HG03558 (cell line): ENCODE measurements around the gene GSS.

Source experiments
- ATAC-seq: cut with Tn5 transposase; IDR thresholded peaks from one replicate; pipeline ENCODE4 v1.9.1; 2021; ENCODE audit warnings: moderate number of reproducible peaks; ENCODE audit not compliant: unreplicated experiment; ENCODE audit errors: extremely low read depth

The GSS gene

DNA sequence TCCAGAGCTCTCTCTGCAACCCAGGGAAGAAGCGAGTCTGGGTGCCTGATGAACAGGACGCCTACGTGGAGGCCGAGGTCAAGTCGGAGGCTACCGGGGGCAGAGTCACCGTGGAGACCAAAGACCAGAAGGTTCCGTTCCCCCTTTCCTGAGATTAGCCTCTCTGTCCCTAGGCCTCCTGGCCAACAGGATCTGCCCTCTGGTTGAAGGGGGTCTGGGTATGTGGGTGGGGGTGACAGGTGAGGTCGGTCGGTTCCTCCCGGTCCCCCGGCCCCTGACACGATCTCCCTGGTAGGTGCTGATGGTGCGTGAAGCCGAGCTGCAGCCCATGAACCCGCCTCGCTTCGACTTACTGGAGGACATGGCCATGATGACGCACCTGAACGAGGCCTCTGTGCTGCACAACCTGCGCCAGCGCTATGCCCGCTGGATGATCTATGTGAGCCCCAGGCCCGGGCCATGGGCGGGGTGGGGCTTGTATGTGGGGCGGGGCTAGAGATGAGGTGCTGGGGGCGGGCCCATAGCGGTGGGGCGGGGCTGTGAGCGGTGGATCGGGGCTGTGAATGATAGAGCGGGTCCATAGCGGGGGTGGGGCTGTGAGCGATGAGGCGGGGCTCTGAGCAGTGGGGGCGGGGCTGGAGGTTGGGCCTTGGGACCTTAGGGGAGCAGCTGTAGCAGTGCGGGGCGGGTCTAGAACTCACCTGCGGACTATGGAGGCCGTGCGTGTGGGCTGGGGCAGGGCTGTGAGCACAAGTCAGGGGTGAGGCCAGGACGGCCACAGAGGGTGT lies 24.0 kb upstream of the GSS start:
- no peak for ATAC-seq

DNA sequence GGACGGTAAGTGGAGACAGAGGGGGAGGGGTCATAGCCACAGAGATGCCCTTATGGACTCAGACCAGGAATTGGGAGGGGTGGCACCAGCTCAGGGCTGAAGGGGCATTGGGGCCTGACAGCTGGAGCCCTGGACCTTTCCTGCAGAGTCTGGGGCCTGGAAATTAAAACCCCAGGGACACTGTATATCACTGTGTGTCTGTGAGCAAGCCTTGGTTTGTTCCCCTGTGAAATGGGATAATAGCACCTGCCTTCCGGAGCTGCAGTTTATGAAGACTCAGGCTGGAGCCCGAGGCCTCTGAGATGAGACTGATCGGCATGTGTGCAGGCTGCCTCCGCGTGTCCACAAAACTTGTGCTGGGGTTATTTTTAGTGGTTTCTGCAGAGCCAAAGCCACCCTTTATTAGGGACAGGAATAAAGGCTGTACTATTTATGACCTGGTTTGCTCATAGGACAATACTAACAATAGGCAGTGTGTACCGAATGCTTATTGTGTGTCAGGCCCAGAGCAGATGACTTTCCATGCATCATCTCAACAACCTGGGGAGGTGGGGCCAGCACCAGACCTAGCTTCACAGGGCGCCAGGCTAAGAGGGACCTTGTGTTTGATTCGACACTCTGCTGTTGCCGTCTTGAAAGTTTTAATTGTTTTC lies 22.6 kb upstream of the GSS start:
- ATAC-seq = no peak

DNA sequence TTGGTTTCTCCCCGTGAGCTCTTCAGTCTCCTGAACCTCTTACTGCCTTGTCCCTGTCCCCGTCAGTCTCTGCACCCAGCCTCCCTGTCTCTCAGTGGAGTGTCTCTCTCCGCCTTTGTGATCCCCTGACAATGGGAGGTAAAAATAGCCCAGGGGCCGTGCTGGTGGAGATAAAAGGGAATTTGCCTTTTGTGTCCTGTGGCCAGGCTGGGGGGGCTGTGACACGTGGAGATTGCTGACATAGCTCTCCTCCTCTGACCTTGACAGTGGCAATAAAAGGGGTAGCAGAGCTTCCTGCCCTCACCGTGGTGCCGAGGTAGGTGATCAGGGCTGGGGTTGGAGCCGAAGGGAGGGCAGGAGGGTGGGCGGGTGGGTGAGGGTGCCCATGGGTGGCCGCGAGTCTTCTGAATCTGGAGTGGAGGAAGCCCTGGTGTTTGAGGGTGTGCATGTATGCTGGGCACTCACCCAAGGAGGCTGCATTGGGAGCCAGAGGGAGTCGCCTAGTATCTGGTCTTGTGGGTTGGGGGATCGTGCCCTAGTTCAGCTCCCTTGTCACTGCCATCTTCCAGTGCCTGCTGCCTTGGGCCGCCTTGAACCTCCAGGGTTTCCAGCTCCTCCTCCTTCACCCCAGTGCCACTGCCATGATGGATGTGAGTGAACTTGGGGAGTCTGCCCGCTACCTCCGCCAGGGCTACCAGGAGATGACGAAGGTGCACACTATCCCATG lies 21.9 kb upstream of the GSS start:
- no peak for ATAC-seq

DNA sequence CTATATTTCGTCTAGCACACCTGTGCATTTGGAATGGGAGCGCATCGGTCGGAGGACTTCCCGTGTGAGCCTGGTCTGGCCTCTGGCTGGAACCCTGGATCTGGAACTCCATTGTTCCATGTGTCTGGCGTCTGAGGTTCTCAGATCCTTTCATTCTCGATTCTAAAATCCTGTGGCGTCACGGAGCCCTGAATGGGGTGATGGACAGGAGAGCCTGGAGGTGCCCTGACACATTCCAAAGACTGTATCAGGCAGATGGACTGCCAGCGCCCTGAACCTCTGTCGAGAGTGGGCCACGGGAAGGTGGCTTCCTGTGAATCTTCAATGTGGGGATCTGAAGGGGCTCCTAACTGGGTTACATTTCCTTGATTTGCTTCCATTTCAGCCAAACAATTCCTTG lies 20.7 kb upstream of the GSS start:
- no peak for ATAC-seq

DNA sequence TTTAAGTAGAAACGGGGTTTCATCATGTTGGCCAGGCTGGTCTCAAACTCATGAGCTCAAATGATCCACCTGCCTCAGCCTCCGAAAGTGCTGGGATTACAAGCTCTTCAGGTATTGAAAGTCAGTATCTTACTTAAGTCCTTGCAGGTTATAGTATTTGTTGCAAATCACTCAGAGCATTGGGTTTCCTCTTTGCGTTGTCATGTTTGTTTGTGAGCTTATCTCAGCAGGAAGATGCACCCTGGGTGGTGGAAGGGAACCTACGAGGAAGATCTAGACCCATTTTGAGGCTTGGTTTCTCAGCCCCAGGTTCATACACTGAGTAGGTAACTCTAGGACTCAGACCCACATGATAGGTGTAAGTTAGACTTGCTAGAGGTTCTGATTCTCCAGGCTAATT lies 18.6 kb upstream of the GSS start:
- no peak for ATAC-seq

DNA sequence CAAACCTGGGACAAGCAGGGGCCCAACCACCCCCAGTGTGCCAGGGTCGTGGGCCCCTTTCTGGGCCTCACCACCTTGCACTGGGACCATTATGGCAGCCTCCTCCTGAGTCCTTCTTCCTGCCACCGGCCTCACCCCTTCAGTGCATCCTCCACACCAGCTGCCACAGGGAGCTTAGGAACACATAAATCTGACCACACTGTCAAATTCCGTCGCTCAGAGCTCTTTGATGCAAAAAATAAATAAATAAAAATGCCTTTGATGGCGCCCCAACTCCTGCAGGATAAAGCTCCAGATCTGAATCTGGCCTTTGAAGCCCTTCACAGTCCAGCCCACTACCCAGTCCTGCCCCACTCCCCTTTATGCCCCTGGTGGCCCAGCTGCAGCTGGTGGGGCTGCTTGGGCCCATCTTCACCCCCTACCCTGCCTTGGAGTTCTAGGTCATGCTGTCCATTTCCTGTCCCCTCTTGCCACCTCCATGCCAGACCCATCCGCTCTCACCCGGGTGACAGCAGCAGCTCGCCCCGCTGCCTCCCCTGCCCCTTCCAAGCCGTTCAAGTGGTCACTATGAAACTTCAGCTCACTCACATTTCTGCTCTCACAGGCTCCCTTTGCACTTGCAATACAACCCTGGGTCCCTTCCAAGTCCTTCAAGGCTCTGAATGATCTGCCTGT lies 16.1 kb upstream of the GSS start:
- no peak for ATAC-seq

DNA sequence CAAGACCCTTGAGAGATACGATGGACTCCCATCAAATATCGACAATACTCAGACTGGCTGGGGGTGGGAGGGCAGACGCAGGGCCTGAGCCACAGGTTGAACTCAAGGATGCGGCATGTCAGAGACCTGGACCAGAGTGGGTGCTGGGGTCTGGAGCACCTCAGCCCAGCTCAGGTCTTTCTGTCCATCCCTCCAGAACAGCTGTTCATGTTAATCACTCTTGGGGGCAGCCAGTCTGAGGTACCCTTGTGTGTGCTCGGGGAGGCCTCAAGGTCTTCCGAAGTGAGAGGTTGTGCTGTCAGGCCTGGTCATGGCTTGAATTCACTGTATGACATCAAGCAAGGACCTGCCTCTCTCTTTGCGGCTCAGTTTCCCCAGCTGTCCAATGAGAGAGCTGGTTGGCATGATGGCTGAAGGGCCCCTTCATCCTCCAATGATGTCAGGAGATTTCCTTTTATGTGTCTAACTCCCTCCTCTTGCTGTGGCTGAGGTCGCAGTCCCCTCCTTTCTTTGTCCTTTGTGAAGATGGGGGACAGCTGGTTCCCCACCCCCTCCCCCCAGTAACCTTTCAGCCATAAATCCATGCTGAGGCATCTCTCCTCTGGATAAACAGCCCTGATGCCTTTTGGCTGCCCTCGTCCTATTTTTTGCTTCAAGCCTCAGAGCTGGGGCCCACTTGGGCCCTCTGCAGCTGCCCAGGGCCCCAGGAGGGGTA lies 15.4 kb upstream of the GSS start:
- no peak for ATAC-seq

DNA sequence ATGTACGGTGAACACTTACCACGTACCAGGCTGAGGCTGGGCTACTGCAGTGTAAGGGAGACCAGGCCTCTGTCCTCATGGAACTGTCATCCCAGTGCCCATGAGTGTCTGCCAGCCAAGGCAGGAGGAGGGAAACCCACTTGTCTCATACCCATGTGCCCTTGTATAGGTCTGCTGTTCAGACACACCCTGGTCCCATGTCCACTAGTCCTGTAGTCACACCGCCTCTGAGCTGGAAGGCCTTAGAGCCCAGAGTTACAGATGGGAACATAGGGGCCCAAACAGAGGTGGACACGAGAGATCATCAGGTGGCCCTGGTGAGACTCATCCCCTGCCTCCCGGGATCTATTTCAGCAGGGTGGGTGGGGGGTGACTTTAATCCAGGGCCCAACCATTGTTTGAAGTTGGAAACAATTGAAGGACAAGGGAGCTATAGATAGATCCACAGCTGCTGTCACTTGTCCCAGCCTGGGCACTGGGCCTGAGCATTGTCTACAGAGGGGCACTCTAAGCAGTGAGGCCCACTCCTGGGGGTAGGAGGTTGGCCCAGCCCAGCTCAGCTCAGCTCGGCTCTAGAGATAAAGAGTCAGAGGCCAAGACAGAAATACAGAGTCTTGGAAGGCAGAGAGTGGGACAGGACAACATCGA lies 14.7 kb upstream of the GSS start:
- no peak for ATAC-seq

DNA sequence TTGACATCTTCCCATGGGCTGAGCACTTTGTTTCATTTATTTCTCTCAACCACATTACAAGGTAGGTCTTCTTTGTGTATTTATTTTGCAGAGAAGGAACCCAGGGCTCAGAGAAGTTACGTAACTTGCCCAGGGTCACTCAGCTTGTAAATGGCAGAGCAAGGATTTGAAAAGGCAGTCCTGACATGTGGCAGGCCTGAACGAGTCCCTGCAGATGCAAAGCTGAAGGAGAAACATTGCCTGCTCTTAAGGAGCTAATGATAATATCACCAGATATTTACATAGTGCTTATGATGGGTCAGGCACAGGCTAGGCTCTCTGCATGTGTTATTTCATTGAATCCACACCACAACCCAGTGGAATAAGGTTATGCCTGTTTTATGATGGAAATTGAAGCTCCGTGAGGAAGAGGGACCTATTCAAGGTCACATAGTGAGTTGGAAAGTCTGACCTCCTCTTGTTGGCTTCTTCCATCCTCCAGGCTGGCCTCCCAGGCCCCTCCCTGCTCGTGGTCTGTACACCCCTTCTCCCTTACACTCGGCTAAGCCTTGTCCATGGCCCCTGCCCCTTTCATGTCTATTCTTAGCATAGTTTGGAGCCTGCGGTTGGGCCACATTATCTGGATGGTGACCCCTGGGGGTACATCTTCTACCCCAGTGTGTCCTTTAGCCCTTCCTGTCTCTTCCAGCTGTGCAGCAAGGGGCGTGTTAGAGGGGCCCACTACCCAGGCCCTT lies 12.6 kb upstream of the GSS start:
- ATAC-seq = no peak

DNA sequence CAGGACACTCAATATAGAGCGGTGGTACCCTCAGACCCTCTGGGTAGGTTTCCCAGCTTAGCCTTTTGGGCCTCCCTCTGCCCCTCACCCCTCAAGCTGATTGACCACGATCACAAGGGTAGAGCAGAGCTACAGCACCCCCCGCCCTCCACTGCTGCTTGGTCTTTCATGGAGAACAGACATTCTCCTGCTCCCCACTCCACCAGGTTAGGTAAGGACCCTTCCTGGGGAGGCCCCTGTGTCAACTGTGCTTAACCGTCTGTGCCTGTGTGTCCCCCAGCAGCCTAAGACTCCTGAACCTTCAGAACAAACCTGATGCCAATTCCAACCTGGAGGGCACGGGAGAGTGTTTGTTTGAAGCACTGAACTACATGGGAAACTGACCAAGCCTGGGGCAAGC lies 11.8 kb upstream of the GSS start:
- no peak for ATAC-seq

DNA sequence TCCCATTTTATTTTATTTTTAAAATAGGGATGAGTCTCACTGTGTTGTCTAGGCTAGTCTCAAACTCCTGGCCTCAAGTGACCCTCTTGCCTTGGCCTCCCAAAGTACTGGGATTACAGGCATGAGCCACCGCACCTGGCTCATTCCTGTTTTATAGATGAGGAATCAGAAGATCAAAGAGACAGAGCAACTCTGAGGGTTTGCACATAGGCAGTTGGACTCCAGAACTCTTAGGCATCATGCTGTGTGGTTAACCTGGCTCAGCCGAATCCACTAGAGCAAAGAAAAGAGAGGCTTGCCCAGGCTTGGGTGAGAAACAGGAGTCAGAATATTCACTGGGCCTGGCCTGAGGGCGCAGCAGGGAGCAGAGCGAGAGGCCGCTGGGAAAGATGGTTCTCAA lies 9.4 kb upstream of the GSS start:
- ATAC-seq = no peak

DNA sequence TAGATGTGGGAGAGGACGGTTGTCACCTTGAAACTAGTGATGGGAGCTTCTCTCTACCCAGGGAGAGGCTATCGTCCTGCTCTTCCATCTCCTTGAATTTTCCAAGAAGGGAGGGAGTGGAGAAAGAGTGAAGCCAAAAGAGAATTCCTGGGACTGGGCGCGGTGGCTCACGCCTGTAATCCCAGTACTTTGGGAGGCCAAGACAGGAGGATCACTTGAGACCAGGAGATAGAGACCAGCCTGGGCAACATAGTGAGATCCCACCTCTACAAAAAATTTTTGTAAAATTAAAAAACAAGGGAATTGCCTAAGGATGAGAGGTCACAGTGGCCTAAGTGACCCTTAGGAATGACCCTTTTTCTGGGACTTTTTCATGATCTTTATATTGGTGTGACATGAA lies 8.9 kb upstream of the GSS start:
- no peak for ATAC-seq

DNA sequence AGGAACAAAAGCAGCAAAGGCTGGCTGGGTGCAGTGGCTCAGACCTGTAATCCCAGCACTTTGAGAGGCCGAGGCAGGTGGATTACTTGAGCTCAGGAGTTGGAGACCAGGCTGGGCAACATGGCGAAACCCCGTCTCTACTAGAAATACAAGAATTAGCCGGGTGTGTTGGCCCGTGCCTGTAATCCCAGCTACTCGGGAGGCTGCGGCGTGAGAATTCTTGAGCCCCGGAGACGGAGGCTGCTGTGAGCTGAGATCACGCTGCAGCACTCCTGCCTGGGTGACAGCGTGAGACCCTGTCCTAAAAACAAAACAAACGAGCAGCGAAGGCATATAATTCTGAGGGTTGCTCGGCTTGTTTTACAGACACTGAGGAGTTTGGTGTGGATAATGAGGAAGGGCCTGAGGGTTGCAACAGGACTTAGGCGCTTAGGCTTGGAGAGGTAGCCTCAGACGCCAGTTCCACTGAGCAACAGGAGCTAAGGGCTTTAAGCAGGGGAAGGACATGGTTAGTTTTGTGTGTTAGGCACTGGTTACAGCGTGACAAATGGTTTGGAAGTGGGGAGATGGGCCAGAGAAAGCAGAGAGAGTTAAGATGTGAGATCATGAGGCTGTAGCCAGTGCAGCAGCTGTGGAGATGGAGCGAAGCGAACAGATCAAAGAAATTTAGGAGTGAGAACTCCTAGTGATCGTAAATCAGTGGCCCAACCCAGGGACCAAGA lies 1.3 kb upstream of the GSS start:
- ATAC-seq = no peak

DNA sequence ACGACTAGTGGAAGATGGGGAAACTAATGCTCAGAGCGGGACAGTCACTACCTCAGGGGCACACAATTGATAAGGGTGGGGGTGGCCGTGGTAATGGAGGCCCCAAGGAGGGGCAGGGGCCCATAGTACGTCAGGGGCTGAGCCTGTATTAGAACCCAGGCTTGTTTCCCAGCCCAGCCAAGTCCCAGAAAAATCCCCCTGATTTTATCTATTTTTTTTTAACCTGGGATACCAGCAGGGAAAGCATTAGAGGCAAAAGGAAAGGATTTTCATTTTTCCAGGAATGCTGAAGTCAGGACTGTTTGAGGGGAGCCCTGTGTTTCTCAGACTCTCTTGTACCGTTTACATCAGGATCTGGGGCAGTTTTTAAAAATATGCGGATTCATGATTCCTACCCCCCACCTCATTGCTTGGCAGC lies 444 bp upstream of the GSS start:
- no peak for ATAC-seq

DNA sequence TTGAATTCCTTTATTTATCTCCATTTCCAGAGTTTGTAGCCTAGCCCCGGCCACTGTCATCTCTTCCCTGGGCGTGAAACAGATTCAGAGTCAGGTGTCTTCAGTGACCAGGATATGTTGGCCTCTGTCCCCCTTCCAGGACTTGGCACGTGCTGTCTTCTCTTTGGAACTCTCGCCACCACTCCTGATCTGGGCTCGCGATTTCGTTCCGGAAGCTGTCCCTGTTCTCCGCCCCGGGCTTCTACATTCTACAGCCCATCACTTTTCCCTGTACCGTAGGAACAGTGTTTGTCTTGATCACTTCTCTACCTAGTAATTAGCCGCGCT lies 739 bp downstream of the GSS start:
- ATAC-seq = no peak

DNA sequence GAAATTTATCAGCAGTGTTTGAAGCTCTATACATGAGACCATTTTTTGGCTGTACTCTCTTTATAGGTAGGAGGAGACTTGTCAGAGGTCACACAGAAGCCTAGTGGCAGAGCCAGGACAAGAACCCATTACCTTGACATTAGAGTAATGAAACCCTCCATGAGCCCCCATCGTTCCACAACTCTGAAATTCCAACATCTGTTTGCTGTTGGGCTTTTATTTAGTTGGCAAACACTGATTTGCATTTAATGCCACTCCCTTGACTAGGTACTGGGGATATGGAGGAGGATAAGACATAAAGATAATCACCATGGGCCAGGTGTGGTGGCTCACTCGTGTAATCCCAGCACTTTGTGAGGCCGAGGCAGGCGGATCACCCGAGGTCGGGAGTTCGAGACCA lies 1.6 kb downstream of the GSS start:
- ATAC-seq = no peak

DNA sequence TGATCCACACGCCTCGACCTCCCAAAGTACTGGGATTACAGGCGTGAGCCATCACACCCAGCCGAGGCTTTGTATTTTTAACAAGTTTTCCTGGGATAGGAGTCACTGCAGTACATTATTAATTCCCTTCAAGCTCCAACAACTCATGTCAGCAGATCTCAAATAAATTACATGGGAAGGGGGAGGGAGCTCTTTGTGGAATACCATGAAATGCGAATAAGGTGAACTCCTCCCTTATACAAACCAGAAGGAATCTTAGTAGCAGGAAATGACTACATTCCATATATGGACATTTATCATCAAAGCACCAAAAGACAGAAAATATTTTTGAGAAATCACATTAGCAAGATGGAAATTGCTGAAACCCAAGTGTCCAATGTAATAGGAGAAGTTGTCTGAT lies 2.9 kb downstream of the GSS start:
- no peak for ATAC-seq

DNA sequence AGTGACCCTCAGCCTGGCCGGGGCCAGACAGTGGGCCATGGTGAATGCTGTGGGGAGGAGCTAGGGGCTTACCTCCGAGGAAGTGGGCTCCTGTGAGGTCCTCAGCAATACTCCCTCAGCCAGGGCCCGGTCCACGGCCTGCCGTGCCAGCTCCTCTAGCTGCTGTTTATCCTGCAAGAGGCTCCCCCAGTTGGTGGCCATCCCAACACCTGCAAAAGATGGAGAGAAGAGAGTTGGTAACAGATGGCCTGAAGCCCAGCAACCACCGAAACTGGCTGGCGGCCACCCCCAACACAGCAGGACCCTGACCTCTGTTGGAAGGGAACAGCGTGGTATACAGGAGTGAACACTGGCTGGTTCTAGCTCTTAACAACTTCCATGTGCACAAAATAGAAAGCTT lies 4.0 kb downstream of the GSS start:
- ATAC-seq = no peak

DNA sequence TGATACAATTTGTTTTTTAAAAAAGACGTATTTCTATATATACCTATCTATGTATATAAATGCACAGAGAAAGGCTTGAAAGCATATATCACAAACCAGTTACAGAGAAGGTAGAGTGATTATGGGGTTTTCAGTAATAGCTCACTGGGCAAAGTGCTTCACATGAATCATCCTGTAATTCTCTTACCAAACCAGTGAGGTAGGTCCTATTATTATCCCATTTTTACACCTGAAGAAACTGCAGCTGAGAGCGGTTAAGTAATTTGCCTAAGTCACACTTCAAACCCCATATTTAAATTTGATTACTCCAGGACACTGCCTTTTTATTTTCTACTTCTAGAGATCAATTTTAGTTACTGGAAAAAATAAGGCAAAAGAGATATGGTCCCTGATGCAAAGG lies 4.4 kb downstream of the GSS start:
- no peak for ATAC-seq
